CD4-positive, alpha-beta T cell treated with Interleukin-12 subunit alpha and Interleukin-12 subunit beta, for 1 hour (primary cell): ENCODE data around the gene TTLL6.

ENCODE experiments used
- DNase-seq: peaks from one replicate; pipeline ENCODE4 v3.0.0-alpha.2; 2020

TTLL6 gene

GRCh38 chr17:48757524-48757961 is 59.5 kb downstream of the TTLL6 start:
- DNase-seq: no peak

GRCh38 chr17:48756830-48757251 is 60.2 kb downstream of the TTLL6 start:
- no peak for DNase-seq

GRCh38 chr17:48755356-48755755 is 61.7 kb downstream of the TTLL6 start:
- DNase-seq: no peak

GRCh38 chr17:48754500-48755261 is 62.3 kb downstream of the TTLL6 start:
- no peak for DNase-seq

- DNase-seq: no peak
These were observed 63.1 kb downstream of the TTLL6 start for GRCh38 chr17:48753794-48754499.

GRCh38 chr17:48752399-48753288 is 64.4 kb downstream of the TTLL6 start:
- DNase-seq: no peak

GRCh38 chr17:48751733-48752398 is 65.2 kb downstream of the TTLL6 start:
- DNase-seq: no peak

- no peak for DNase-seq
These were observed 65.9 kb downstream of the TTLL6 start for GRCh38 chr17:48751172-48751571.

GRCh38 chr17:48749621-48750553 is 67.1 kb downstream of the TTLL6 start:
- DNase-seq: no peak

- DNase-seq: no peak
These were observed 68.1 kb downstream of the TTLL6 start for GRCh38 chr17:48748718-48749566.

GRCh38 chr17:48747445-48748363 is 69.3 kb downstream of the TTLL6 start:
- no peak for DNase-seq

- DNase-seq: no peak
These were observed 70.0 kb downstream of the TTLL6 start for GRCh38 chr17:48746916-48747444.

- no peak for DNase-seq
These were observed 71.4 kb downstream of the TTLL6 start for GRCh38 chr17:48745381-48746275.

GRCh38 chr17:48740537-48740936 is 76.5 kb downstream of the TTLL6 start:
- no peak for DNase-seq

GRCh38 chr17:48738803-48739526 is 78.1 kb downstream of the TTLL6 start:
- DNase-seq: no peak

- no peak for DNase-seq
These were observed 78.6 kb downstream of the TTLL6 start for GRCh38 chr17:48738424-48738802.

- DNase-seq: no peak
These were observed 79.5 kb downstream of the TTLL6 start for GRCh38 chr17:48737330-48738043.
